ENCODE results near the gene APMAP.
A peak's percentile ranks its signal among the peaks of the same experiment; 100 is the strongest.

Gene APMAP, protein sequence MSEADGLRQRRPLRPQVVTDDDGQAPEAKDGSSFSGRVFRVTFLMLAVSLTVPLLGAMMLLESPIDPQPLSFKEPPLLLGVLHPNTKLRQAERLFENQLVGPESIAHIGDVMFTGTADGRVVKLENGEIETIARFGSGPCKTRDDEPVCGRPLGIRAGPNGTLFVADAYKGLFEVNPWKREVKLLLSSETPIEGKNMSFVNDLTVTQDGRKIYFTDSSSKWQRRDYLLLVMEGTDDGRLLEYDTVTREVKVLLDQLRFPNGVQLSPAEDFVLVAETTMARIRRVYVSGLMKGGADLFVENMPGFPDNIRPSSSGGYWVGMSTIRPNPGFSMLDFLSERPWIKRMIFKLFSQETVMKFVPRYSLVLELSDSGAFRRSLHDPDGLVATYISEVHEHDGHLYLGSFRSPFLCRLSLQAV

DNA sequence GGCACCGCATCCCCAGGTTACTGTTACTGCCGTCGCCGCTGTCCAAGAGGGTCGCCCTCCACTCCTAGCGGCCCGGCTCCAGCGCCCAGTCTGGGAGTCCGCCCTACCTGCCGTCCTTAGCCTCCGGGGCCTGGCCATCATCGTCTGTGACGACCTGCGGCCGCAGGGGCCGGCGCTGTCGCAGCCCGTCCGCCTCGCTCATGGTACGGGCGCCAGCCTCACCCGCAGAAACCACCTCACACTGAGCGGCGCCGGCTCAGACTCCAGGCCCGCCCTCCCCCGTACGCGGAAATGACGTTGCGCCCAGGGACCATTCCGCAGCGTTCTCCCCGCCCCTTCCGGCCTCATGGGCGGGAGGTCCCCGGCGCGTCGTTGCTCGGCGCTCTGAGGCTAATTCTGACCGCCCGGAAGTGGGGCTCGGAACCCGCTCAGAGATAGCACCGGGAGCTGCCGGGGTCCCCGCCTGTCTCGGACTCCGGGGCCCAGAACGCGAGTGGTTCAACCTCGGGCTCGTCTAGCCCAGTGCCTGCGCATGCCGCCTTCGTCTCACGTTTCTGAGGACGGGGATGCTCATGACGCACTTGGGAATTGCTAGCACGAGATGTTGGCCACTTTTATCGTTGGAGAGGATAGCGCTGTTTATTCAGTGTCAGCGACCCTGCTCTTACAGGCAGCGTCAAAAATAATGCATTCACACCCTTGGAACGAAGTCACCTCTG, at the start of gene APMAP:
Gene APMAP (minus strand): TSS at position 265 of the 719 bp plus-strand sequence. CDS start 63 bp downstream, at position 202.
- peak; percentile 88 for DNase-seq

DNA sequence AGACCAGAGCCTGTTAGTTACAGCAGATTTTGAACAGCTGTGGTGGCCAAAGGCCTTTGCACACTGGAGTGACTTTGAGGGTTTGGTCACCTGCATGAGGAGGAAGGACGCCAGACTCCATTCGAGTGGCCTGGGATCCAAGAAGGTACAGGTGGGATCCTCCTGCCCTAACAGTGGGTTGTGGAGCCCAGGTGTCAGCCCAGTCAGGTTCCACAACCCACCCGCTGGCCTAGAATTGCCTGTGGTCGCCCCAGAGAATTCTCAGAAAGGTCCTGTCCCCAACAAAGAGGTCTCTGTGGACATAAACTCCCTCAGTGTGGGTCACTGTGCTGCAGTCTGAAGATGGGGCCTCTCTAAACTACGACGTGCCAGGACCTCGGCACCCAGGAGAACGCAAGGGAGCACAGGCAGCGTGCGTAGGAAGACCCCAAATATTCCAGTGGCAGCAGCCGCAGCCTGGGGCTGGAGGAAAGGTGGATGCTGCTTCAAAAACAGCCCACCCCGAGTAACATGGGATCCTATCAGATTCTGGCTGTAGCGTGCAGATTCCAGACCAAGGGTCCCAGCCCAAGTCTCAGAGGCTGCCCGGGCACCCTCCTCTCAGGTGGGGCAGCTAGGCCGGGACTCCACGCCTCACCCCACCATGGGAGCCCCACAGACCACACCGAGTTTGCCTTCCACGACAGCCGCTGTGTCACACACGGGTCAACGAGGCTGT, 49.4 kb upstream of the APMAP start:
- no peak for DNase-seq

DNA sequence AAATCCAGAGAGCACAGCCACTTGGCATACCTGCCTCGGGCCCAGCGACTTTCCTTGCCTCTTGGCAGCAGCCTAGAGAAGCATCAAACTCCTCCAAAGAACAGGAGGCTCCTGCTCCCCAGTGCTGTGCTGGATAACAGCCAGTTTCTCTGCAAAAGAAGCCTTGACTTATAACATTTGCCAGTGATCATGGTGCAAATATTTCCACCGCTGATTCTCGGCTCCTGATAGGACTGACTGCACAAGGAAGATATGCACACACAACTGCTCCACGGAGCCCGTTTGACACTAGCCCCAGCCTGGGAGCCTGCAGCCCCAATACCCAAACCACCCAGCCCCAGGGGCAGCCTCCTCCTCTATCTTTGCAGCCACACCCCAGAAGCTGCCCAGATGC, 47.9 kb upstream of the APMAP start:
- no peak for DNase-seq

DNA sequence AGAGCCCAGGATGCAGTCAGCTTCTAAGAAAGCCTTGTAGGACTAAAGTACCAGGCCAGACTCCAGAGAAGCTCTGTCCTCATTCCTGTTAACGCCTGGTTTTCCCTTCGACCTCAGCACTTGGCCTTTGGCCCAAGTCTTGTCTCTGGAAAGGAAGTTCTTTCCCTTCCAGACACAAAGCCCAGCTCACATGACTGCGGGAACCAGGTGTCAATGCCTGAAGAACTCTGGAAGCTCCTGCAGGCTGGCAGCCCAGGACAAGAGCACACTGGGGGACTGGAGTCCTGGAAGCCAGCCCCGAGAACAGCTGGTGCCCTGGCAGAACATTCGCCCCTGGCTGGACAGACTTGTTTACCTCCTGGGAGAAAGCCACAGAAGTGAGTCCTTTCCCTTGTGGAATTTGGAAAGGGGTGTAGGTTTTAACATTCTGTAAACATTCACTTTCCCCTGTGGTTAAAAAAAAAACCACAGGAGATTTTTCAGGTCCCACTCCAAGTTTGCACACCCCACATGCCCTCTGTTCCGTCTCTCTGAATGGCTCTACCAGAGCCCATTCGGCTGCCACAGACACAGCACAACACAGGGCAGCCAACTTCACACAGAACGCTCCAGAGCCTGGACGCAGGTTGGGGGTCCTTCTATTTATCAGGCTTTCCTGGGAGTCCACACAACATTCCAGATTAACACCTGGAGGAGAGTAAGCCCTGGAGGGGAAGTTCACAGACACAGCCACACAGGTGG, 47.3 kb upstream of the APMAP start:
- peak; percentile 73 for DNase-seq

DNA sequence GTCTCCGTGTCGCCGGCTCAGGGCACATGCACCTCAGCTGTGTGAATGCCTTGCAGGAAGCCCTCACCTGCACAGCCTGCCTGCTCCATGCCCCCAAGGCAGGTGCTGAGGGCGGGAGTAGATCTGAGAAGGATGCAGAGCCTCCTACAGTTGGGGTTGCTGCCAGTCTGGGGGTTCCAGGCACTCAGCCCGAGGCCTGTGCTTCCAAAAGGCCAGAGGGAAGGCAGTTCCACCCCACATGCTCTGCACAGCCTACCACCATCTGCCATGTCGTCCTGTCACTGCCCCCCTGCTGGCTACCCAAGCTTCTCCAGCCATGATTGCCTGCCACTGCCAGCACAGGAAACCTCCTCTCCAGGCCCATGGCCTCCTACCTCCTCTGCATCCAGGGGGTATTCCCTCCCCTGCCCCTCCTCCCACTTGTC, 46.1 kb upstream of the APMAP start:
- DNase-seq = no peak

DNA sequence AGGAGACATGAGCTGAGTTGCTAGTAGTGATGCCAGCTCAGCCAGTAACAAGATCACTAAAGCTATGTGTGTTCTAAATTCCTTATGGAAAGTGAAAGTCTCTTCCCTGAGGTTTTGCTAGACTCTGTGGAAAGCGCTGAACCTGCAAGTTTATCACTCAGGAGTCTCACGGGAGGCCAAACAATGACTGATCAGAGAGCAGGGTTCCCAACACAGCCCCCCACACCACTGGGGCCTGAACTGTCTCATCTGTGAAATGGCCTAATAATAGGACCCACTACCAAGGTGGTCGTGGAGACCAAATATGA, 45.5 kb upstream of the APMAP start:
- no peak for DNase-seq

DNA sequence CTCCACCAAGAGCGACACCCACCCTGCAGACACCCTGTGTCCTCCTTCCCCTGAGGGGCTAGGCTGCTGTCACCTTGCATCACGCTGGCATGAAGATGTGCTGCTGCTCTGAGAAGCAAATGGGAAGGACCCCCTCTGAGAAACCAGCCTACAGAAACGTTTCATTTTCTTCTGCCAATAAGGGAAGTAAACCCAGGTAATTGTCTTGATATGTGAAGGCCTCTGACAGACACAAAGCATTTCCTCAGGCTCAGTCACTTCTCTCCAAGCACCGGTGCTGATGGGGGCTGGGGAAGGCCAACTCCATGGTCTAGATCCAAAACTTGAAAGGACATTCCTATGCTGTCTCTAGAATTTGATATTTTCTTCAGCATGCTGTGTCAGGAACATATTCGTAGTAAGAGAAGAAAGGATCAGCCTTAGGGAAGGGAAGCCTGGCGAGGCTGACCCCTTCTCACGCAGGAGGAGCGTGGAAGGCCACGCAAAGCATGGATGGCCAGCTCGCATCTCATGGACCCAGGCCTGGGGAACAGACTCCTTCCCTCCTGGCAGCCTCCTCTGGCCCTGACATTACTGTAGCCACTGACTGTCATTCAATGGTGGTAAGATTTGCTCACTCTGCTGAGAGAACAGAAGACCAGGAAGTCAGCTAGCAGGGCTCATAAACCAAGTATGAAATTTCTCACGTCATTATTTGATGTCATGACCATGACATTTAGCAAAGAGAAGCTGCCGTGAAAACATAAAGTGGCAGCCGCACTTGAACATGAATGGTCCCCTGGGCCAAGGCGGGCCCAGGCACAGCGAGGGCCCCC, 44.9 kb upstream of the APMAP start:
- no peak for DNase-seq

DNA sequence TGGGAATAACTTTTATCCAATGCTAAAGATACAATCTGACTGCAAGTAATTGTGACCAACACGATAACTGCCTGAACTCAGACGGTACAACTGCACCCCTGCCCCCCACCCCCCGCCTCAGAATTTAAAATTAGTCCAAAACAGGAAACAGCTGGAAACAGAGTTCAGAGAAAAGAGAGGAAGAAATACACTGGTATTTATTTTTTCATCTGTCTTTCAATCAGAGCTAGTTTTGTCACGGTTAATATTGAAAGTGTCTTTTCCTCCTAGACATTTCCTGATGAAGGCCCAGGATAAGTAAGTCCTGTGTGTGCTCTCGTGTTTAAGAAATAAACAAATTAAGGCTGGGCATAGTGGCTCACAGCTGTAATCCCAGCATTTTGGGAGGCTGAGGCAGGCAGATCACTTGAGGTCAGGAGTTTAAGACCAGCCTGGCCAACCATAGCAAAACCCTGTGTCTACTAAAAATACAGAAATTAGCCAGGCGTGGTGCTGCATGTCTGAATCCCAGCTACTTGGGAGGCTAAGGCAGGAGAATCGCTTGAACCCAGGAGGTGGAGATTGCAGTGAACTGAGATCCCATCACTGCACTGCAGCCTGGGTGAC, 43.9 kb upstream of the APMAP start:
- DNase-seq = no peak

DNA sequence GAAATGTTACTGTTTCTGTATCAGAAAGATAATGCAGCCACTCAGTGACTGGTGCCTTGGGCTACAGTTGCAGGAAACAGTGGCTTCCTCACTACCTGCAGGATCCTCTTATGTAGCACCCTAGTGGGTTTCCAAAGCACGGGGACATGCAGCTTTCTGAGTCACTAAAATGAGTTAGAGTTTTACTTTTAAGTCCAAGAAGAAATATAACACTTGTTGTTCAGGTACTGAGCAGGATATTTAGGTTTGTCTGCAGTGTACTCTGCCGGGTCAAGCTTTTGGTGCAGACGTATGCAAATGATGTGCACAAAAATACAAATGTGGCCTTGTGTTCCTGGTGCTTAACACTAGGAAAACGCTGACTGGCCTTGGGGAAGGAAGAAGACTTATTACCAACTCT, 43.4 kb upstream of the APMAP start:
- DNase-seq = no peak

DNA sequence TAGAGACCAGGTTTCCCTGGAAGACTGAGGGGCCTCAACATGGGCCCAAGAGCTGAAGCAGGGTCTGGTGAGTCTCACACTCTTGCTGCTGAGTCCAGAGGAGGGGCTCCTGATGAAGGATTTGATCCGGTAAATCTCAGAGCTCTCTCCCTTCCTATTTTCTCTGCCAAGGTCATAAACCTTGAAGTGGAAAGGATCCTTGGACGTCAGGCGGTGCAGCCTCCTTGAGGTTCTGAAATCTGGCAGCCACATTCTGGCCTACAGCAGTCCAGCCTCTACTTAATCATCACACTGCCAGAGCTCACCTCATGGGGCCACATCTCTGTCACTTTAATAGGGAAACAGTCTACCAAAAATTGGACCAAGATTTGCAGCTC, 41.4 kb upstream of the APMAP start:
- no peak for DNase-seq

DNA sequence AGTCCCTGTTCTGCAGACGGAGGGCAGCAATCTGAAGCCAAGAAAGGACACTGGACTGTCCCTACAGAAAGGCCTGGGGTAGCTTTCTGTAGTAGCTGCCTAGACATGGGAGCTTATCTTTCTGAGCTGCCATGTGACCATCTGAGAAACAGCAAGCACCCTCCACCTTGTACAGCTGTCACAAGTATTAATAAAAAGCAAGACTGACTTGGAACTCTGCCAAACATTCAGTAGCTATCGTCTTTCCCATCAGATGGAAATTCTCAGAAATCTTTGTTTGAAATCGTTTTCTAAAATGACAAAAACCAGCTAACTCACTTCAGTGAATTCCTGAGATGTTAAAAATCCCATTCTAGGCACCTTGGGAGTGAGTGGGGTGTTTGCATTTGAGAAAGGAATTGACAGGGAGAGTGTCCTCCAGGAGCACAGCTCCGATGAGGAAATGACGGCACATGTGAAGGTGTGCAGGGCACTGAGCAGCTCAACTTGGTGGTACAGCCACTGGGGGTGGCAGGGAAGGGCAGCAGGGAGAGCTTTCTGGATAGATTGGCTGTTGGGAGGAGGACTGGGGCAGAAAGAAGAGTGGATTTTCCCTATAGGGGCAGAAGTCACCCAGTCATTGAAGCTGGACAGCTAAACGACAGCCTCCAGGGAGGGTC, 40.8 kb upstream of the APMAP start:
- DNase-seq = no peak

DNA sequence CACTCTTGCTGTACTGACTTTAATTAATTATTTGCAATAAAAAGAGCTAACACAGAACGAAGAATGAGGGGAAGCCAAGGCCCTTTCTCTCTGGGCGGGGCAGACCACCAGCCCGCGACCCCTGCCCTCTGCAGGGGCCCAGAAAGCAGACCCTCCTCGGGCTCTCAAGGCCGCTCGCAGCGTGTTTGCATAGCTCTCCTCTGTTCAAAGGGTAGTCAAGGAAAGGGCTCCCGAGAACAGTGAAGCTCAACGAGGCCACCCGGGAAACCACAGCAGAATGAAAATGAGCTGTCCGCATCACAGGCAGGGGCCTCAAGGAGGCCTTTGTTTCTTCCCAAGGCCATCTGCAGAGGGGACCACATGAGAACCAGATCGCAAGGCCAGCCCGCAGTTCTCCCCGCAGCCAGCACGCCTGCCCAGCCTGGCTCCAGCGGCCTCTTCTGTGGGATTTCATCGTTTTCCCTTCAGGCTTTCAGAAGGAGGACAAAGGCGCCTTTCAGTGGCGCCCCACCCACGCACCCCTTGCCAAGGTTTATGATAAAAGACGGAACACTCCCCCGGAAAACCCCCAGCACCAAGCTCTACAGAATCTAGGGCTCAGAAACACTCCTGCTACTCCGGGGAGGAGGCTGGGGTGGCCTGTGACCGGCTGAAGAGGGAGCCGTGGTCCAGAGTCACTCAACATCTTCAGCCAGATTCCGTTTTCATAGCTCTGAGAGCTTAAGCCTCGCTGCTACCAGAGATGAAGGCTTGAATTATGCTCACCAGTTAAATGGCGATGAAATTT, 40.1 kb upstream of the APMAP start:
- no peak for DNase-seq

DNA sequence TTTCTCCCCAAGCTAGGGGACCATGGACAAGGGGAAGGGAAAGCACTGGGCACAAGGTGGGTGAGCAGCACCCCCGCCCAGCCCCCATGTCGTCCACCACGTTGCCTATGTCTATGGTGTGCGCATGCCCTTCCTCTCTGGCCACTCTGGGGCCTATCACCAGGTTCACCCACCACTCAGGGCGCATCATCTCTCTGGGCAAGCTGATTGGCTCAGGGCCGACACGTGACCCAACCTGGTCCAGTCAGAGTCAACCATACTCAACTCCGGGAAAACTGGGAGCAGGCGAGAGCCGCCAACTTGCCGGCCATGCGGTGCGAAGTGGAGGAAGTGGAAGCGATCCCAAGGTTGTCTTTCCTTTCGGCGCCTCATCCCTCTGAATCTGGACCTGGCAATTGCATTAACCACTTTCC, 39.5 kb upstream of the APMAP start:
- no peak for DNase-seq

DNA sequence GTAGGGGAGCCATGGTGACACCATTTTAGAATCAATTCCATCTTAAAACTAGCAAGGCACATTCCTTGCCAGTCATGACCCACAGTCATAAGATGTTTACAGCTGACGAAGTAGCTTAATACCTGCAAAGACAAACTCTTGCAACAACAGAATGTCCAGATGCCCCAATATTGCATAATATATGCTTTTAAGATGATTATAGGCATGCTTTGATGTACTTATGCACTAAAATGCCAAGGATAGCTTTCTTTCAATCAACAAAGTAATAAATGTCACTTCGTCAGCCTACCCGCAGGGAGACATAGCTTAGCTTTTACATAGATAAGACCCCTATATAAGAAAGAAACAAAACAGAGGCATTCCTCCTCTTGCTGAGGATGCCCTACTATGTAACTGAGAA, 38.7 kb upstream of the APMAP start:
- DNase-seq = no peak

DNA sequence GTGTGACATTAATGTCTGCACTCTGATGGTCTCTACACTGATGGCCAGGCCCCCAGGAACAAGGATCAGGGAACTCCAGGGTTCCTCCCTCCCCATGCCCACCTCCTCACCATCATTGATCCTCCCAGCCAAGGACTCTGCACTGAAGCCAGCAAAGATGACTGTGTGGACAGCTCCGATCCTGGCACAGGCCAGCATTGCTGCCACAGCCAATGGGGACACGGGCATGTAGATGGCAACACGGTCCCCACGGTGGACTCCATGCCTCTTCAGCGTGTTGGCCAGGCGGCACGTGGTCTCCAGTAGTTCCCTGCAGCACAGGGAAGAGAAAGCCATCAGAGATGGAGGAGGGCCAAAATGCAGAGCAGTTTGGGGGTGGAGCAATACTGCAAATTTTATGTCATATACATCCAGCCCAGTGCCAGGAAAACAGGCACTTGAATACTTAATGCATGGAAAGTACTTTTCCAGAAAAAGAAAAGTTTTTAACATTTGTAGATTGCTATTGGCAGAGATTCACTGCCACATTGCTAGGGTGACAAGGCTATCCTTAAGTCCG, 38.2 kb upstream of the APMAP start:
- DNase-seq = no peak

DNA sequence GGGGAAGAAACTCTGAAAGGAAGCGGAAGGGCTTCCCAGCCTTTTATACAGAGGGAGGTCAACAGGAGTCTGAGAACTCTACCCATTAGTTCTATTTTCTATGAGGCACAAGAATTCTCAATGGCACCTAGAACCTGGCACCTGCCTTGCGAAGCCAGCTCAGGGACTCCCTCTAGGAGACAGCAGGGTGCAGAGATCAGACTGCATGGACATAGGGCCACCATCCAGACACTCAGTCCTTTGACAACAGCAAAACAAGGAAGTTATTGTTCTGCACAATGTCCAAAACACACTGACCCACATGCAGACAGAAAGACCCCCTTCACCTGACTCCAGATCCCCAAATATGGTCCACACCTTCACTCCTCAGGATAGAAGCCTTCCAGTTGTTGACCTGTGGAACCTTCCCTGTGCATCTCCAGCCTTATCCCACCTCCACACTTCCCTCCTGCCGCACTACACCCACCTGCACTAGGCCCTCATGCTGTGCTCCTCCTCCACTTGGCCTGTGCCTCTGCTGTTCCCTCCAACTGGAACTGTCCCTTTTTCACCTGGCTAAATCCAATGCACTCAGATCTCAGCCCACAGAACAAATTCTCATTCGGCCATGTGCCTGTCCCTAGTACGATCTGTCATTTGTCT, 37.6 kb upstream of the APMAP start:
- DNase-seq = no peak

DNA sequence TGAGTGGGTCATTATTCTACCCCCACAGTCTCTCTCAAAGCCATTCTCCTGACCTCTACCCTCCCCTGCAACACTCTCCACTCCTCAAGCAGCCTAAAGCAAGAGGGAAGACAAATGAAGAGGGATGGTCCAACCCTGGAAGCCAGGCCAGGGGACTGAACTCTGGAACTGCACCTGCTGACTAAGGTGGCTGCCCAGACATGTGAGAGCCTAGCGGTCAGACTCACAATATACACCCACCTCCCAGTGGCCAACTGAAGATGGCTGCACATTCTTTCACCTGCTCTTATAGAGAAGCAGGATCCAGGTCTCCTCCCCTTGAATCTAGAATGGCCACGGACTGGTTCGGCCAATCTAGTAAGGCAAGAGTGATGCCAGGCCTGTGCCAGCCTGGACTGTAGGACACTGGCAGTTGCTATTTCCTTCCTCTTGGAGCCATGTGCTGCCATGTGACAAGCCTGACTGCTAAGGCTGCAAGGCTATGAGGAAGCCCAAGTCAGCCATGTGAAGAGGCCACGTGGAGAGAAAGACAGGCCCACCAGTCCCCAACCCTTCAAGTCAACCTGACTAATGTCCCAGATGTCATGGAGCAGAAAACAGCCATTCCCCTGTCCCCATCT, 33.5 kb upstream of the APMAP start:
- DNase-seq = no peak

DNA sequence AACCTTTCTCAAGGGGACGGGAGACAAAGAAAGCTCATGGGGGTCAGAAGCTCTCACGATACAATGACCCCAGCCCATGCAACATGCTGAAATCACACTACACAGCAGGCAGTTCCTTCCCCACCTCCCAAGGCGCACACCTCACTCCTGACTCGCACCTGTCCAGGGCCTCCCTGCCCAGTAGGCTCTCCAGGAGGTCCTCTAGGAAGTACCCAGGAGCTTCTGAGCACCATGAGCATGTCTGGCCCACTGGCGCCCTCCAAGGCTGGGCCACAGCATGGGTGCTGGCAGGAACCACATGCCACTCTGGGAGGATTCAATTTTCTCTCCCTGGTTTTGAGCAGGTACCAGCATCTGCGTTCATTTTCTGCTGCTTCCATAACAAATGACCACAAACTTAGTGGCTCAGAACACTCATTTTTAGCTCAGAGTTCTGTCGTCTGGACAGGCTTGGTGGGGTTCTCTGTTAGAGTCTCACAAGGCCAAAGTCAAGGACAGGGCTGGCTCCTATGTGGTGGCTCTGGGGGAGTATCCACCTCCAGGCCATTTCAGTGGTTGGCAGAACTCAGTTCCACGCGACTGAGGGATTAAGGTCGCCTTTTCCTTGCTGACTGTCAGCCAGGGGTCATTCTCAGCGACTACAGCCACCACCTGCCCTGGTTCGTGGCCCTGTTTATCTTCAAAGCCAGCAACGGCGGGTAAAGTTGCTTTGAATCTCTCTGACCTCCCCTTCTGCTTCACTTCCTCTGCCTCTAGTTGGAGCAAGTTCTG, 32.7 kb upstream of the APMAP start:
- DNase-seq = no peak

Measured in NCI-H2029 treated with DMSO at 0.1 percent for 48 hours (cell line).